HG03045 (cell line): ENCODE results near the gene RUNX1.

Experiments
- ATAC-seq: cut with Tn5 transposase; IDR thresholded peaks from one replicate; pipeline ENCODE4 v1.9.1; 2021; ENCODE audit warnings: mild to moderate bottlenecking, moderate library complexity; ENCODE audit not compliant: unreplicated experiment

The RUNX1 gene

GRCh38 chr21:35048706-35049617, at the start of gene RUNX1:
Gene RUNX1 (minus strand): TSS chr21:35049302.
- peak; percentile 59 for ATAC-seq

GRCh38 chr21:35097525-35097924, 48.4 kb upstream of the RUNX1 start:
- ATAC-seq: no peak

- no peak for ATAC-seq
Measured at GRCh38 chr21:35096959-35097358, 47.9 kb upstream of the RUNX1 start.

GRCh38 chr21:35095859-35096291, 46.8 kb upstream of the RUNX1 start:
- ATAC-seq: no peak

GRCh38 chr21:35093514-35093913, 44.4 kb upstream of the RUNX1 start:
- no peak for ATAC-seq

- ATAC-seq: no peak
Measured at GRCh38 chr21:35091496-35091895, 42.4 kb upstream of the RUNX1 start.

GRCh38 chr21:35090403-35090802, 41.3 kb upstream of the RUNX1 start:
- no peak for ATAC-seq

GRCh38 chr21:35088319-35088771, 39.2 kb upstream of the RUNX1 start:
- no peak for ATAC-seq

GRCh38 chr21:35086357-35086756, 37.3 kb upstream of the RUNX1 start:
- ATAC-seq: no peak

GRCh38 chr21:35084869-35085268, 35.8 kb upstream of the RUNX1 start:
- ATAC-seq: no peak

- no peak for ATAC-seq
Measured at GRCh38 chr21:35083246-35083645, 34.1 kb upstream of the RUNX1 start.

GRCh38 chr21:35081861-35082260, 32.8 kb upstream of the RUNX1 start:
- no peak for ATAC-seq

- no peak for ATAC-seq
Measured at GRCh38 chr21:35079181-35079580, 30.1 kb upstream of the RUNX1 start.

- ATAC-seq: no peak
Measured at GRCh38 chr21:35077975-35078374, 28.9 kb upstream of the RUNX1 start.

- no peak for ATAC-seq
Measured at GRCh38 chr21:35077466-35077865, 28.4 kb upstream of the RUNX1 start.

- ATAC-seq: no peak
Measured at GRCh38 chr21:35075546-35075945, 26.4 kb upstream of the RUNX1 start.

- ATAC-seq: no peak
Measured at GRCh38 chr21:35072960-35073359, 23.9 kb upstream of the RUNX1 start.

GRCh38 chr21:35072557-35072956, 23.5 kb upstream of the RUNX1 start:
- ATAC-seq: no peak

GRCh38 chr21:35071347-35071746, 22.2 kb upstream of the RUNX1 start:
- no peak for ATAC-seq

GRCh38 chr21:35070436-35070835, 21.3 kb upstream of the RUNX1 start:
- no peak for ATAC-seq

- no peak for ATAC-seq
Measured at GRCh38 chr21:35066824-35067223, 17.7 kb upstream of the RUNX1 start.

GRCh38 chr21:35063428-35064172, 14.5 kb upstream of the RUNX1 start:
- ATAC-seq: no peak
